GM12878 (cell line): ENCODE results near the gene PDCD11.

Experiments used
- CREB1 ChIP-seq: IDR thresholded peaks from 2 replicates; pipeline ENCODE4 v1.6.1; 2012; ENCODE audit warnings: low read depth, mild to moderate bottlenecking, inconsistent platforms
- EP300 ChIP-seq, 2 experiments: fragments of 150-350 bp in 1 of 2; IDR thresholded peaks; 2 replicates each; pipeline ENCODE4 v1.6.1; 2011 to 2012; ENCODE audit warnings: low read depth in 2 of 2, low read length in 2 of 2, borderline replicate concordance in 1 of 2, improper control_type of control experiment in 1 of 2, inconsistent platforms in 1 of 2; ENCODE audit not compliant: control insufficient read depth in 1 of 2
- ESRRA ChIP-seq: IDR thresholded peaks from 2 replicates; pipeline ENCODE4 v1.6.1; 2012; ENCODE audit warnings: mild to moderate bottlenecking, low read length, improper control_type of control experiment
- NFYA ChIP-seq: IDR thresholded peaks from 2 replicates; pipeline ENCODE4 v1.6.1; 2011; ENCODE audit warnings: low read depth, mild to moderate bottlenecking, low read length, improper control_type of control experiment, borderline replicate concordance
- NFYB ChIP-seq: IDR thresholded peaks from 2 replicates; pipeline ENCODE4 v1.6.1; 2011; ENCODE audit warnings: low read depth, mild to moderate bottlenecking, low read length, improper control_type of control experiment, moderate library complexity; ENCODE audit not compliant: insufficient read depth
- PAX5 ChIP-seq: IDR thresholded peaks from 2 replicates; pipeline ENCODE4 v1.6.1; 2011; ENCODE audit warnings: low read depth, low read length, borderline replicate concordance
- POLR2A ChIP-seq: IDR thresholded peaks from 2 replicates; pipeline ENCODE4 v1.6.1; 2011; ENCODE audit warnings: low read depth, mild to moderate bottlenecking, low read length
- POLR2AphosphoS5 ChIP-seq: IDR thresholded peaks from 2 replicates; pipeline ENCODE4 v1.6.1; 2011; ENCODE audit warnings: mild to moderate bottlenecking, low read length, inconsistent platforms
- SREBF1 ChIP-seq: IDR thresholded peaks from 2 replicates; pipeline ENCODE4 v1.6.1; 2012; ENCODE audit warnings: mild to moderate bottlenecking, low read length
- TCF12 ChIP-seq: IDR thresholded peaks from 2 replicates; pipeline ENCODE4 v1.6.1; 2011; ENCODE audit warnings: low read depth, mild to moderate bottlenecking, low read length
- TF ChIP-seq, protein P1 (sequence below), 3 experiments: IDR thresholded peaks in 2 of 3; conservative IDR thresholded peaks in 1 of 3; 2 replicates each; pipeline ENCODE4 v1.5.1; 2011; ENCODE audit warnings: low read depth in 3 of 3, low read length in 3 of 3, mild to moderate bottlenecking in 3 of 3, control low read depth in 2 of 3, moderate library complexity in 2 of 3, inconsistent platforms in 1 of 3, mixed read lengths in 1 of 3; ENCODE audit not compliant: control insufficient read depth in 2 of 3, insufficient read depth in 1 of 3; ENCODE audit errors: extremely low read depth in 1 of 3
- TF ChIP-seq, protein P2 (sequence below): IDR thresholded peaks from 2 replicates; pipeline ENCODE4 v1.6.1; 2011; ENCODE audit warnings: borderline replicate concordance, low read depth, mild to moderate bottlenecking, moderate library complexity, mixed read lengths, low read length; ENCODE audit not compliant: insufficient read depth; ENCODE audit errors: extremely low read length

DNA sequence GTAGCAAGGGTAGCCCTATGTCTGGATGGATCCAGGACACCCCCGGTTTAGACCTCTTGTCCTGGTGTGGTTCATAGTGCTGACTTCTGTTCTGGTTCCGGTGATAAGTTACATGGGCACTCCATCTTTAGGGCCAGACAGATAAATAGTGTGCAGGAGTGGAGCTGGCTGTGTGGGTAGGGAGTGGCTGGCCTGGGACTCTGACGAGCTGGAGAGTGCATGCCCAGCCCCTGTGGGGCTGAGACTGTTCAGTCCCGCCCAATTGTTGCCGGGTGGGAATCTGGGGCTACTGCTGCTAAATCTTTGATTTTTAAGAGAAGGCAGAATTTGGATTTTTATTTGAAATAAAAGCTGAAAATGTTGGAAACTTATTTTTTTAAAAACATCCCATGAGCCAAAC, 27.3 kb downstream of the PDCD11 start:
- TF ChIP-seq EP300 (IDR thresholded peaks at IDR 0.05; ENCODE audit: borderline replicate concordance in 1 of 2, control insufficient read depth in 1 of 2, low read depth in 2 of 2, low read length in 2 of 2) (no peak), POLR2AphosphoS5 (no peak), POLR2A (no peak), CREB1 (no peak), NFYA (no peak), SREBF1 (no peak), TCF12 (no peak), ESRRA (no peak), PAX5 (no peak), NFYB (no peak)
- TF ChIP-seq, protein P1, sequence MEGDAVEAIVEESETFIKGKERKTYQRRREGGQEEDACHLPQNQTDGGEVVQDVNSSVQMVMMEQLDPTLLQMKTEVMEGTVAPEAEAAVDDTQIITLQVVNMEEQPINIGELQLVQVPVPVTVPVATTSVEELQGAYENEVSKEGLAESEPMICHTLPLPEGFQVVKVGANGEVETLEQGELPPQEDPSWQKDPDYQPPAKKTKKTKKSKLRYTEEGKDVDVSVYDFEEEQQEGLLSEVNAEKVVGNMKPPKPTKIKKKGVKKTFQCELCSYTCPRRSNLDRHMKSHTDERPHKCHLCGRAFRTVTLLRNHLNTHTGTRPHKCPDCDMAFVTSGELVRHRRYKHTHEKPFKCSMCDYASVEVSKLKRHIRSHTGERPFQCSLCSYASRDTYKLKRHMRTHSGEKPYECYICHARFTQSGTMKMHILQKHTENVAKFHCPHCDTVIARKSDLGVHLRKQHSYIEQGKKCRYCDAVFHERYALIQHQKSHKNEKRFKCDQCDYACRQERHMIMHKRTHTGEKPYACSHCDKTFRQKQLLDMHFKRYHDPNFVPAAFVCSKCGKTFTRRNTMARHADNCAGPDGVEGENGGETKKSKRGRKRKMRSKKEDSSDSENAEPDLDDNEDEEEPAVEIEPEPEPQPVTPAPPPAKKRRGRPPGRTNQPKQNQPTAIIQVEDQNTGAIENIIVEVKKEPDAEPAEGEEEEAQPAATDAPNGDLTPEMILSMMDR (IDR thresholded peaks at IDR 0.05 in 2 of 3, conservative IDR thresholded peaks at IDR 0.05 in 1 of 3; ENCODE audit: control insufficient read depth in 2 of 3, extremely low read depth in 1 of 3, insufficient read depth in 1 of 3, low read depth in 3 of 3, low read length in 3 of 3) = no peak
- TF ChIP-seq, protein P2, sequence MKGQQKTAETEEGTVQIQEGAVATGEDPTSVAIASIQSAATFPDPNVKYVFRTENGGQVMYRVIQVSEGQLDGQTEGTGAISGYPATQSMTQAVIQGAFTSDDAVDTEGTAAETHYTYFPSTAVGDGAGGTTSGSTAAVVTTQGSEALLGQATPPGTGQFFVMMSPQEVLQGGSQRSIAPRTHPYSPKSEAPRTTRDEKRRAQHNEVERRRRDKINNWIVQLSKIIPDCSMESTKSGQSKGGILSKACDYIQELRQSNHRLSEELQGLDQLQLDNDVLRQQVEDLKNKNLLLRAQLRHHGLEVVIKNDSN = no peak
